ENCODE measurements around the gene UBALD2.

UBALD2 gene

DNA sequence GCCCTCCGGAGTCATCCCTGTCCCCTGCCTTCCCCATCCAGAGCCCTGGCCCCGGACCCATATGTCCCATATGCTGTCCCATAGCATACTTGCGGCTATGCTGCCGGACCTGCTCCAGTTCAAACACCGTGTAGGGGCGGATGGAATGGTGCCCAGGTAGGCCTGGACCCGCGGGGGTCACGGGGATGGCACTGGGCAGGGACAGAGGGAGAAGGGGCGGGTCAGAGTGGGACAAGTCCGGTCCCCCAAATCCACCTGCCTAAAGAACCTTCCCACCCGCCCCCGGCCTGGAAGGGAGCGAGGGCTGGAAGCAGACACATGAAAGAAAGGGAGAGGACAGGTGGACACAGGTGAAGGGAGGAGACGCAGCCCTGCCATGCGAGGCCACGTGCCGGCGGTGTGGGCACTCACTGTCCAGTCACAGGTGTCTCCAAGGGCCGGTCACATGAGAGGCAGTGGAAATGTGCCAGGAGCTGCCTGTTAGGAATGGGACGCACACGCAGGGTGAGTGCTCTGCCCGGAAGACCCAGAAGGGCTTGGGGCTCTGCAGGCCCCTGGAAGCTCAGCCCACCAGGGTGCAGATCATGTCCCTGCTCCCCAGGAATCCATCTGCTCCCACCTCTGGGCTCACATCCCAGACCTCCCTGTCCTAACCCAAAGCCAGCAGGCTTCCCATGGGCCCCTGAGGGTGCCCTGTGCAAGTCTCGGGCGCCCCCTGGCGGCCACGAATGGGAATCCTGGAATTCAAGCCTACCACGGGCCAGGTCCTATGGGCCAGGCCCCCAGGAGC is 14.0 kb downstream of the UBALD2 start:
- DNase-seq (ENCODE audit: low spot score) = peak; percentile 87
- in situ Hi-C loops (cut with MboI; ENCODE audit: low pct_unique_long_range_greater_than_20kb, low sequenced_read_pairs, unreplicated experiment) = no loop called here
- TF ChIP-seq, protein P1, sequence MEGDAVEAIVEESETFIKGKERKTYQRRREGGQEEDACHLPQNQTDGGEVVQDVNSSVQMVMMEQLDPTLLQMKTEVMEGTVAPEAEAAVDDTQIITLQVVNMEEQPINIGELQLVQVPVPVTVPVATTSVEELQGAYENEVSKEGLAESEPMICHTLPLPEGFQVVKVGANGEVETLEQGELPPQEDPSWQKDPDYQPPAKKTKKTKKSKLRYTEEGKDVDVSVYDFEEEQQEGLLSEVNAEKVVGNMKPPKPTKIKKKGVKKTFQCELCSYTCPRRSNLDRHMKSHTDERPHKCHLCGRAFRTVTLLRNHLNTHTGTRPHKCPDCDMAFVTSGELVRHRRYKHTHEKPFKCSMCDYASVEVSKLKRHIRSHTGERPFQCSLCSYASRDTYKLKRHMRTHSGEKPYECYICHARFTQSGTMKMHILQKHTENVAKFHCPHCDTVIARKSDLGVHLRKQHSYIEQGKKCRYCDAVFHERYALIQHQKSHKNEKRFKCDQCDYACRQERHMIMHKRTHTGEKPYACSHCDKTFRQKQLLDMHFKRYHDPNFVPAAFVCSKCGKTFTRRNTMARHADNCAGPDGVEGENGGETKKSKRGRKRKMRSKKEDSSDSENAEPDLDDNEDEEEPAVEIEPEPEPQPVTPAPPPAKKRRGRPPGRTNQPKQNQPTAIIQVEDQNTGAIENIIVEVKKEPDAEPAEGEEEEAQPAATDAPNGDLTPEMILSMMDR (IDR thresholded peaks at IDR 0.05; ENCODE audit: extremely low read depth, insufficient read depth, missing control alignments) = peak; percentile 98

DNA sequence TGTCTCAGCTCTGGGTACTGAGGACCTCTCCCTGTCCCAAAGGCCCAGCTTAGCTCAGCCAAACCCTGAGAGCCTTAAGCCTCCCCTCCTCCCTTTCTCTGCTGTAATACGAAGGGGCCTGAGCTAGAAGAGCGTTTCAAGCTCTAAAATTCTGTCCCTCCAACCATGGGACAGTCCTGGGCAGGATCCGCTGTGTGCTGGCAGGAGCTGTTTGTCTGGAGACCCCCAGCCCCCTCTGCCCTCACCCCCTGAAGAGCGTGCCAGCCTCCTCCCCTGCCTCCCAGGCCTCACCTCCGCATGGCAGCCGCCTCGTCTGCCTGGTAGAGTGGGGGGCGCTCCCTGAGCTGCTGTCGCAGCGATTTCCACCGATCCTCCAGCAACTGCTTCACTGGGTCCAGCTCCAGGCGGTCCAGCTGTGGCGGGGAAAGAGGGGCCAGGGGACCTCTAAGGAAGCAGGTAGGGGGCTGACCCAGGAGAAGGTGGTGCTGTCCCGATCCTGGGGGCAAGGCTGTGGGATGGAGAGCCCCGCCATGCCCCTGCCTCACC is 14.7 kb downstream of the UBALD2 start:
- DNase-seq (ENCODE audit: low spot score) = no peak
- TF ChIP-seq, protein P1 (IDR thresholded peaks at IDR 0.05; ENCODE audit: extremely low read depth, insufficient read depth, missing control alignments) = no peak
- in situ Hi-C loops (cut with MboI; ENCODE audit: low pct_unique_long_range_greater_than_20kb, low sequenced_read_pairs, unreplicated experiment) = loop anchor here (5.0 kb wide), 1 partner anchor 153 kb away; no protein-coding TSS in a partner anchor

DNA sequence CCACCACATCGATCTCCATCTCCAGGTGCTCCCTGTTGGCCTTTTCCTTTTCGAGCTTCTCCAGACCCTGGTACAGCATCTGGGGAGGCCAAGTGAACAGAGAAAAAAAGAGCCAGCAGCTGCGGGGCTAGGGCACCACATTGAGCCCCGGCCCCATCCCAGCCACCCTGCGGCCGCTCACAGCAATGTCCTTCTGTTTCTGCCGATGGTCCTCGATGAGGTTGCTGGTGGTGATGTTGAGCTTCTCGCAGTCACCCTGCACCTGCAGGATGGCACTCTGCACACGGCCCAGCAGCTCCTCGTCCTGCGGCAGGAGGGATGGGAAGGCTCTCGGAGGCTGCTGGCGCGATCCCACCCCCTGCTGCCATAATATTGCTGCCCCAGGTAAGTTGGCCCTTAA is 15.5 kb downstream of the UBALD2 start:
- no peak for DNase-seq (ENCODE audit: low spot score)
- in situ Hi-C loops (cut with MboI; ENCODE audit: low pct_unique_long_range_greater_than_20kb, low sequenced_read_pairs, unreplicated experiment) = loop anchor here (5.0 kb wide), 1 partner anchor 153 kb away; no protein-coding TSS in a partner anchor
- TF ChIP-seq, protein P1 (IDR thresholded peaks at IDR 0.05; ENCODE audit: extremely low read depth, insufficient read depth, missing control alignments) = no peak

DNA sequence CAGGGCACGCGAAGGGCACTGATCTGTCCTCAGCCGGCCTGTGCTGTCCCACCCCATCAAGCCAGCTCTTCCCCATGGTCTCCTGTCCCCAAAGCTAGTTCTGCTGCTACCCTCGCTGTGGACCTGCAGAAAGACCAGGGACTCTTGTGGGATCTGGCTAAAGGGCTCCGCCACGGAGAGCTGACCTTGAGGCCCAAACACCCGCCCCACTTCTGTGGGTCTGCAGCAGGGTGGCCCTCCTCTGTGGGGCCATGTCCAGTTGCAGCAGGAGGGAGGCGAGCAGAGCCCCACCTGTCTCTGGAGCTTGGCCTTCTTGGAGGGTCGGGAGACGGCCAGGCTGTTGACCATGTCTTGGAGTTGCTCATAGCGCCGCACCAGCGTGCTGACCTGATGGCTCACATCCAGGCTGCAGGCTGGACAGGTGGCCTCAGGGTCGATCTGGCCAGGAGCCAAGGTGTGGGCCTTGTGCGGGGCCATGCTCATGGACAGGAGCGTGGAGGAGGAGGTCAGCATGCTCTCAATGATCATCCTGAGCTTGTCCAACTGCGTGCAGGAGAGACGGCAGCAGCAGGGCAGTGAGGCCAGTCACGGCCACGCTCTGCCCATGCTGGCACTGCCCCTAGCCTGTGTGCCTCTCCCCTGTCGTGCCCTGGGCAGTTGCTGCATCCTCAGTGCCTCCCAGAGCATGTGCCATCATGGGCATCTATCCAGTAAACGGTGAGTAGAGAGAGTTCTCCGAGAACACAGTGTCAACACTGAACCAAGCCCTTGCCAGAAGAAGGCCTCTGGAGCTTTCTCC is 16.6 kb downstream of the UBALD2 start:
- TF ChIP-seq, protein P1 (IDR thresholded peaks at IDR 0.05; ENCODE audit: extremely low read depth, insufficient read depth, missing control alignments) = no peak
- in situ Hi-C loops (cut with MboI; ENCODE audit: low pct_unique_long_range_greater_than_20kb, low sequenced_read_pairs, unreplicated experiment) = loop anchor here (5.0 kb wide), 1 partner anchor 154 kb away; no protein-coding TSS in a partner anchor

DNA sequence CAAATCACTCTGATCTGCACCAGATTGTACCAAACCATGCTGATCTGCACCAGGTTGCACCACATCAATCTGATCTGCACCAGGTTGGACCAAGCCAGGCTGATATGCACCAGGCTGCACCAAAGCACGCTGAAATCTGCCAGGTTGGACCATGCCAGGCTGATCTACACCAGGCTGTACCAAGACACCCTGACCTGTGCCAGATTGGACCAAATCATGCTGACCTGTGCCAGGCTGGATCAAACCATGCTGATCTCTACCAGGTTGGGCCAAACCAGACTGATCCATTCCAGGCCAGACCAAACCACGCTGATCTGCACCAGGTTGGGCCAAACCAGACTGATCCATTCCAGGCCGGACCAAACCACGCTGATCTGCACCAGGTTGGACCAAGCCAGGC is 27.4 kb downstream of the UBALD2 start:
- TF ChIP-seq, protein P1 (IDR thresholded peaks at IDR 0.05; ENCODE audit: extremely low read depth, insufficient read depth, missing control alignments) = no peak
- in situ Hi-C loops (cut with MboI; ENCODE audit: low pct_unique_long_range_greater_than_20kb, low sequenced_read_pairs, unreplicated experiment) = loop anchor here (10.0 kb wide), 1 partner anchor 278 kb away; no protein-coding TSS in a partner anchor
- no peak for DNase-seq (ENCODE audit: low spot score)

More for the DNA sequence above, 16.6 kb downstream of the UBALD2 start:
- no peak for DNase-seq (ENCODE audit: low spot score)

DNA sequence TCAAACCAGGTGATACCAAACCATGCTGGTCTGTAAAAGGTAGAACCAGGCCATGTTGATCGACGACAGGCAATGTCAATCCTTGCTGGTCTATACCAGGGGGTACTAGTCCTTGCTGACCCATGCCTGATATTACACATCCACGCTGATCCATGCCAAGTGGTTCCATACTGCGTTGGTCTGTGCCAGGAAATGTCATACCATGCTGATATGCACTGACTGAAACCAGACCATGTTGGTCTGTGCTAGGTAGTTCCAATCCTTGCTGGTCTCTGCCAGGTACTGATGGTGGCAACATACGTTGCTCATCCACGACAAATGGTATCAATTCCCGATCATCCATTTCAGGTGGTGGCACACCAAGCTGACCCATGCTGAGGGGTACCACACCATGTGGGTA is 28.0 kb downstream of the UBALD2 start:
- DNase-seq (ENCODE audit: low spot score) = no peak
- TF ChIP-seq, protein P1 (IDR thresholded peaks at IDR 0.05; ENCODE audit: extremely low read depth, insufficient read depth, missing control alignments) = no peak
- in situ Hi-C loops (cut with MboI; ENCODE audit: low pct_unique_long_range_greater_than_20kb, low sequenced_read_pairs, unreplicated experiment) = loop anchor here (10.0 kb wide), 1 partner anchor 278 kb away; no protein-coding TSS in a partner anchor
